Common myeloid progenitor, CD34-positive (primary cell): Measurements from ENCODE around the gene STAB2.

Experiments used
- CTCF ChIA-PET: fragments of 350-600 bp; sonication (Branson Sonifier 250); formaldehyde crosslinking; loops from one replicate; lab custom pipeline; 2021; ENCODE audit warnings: antibody characterized with exemption; lab: Charles Lee
- POLR2A ChIA-PET: fragments of 350-600 bp; sonication (Branson Sonifier 250); formaldehyde crosslinking; loops from one replicate; lab custom pipeline; 2021; ENCODE audit warnings: antibody characterized with exemption; lab: Charles Lee
- DNase-seq, 3 donors: peaks; one replicate each; pipeline versions ENCODE4 v3.0.0 to v3.0.0-alpha.2; 2013
- H3K27ac ChIP-seq, 2 experiments: 1 replicate in 1 of 2; 2 replicates in 1 of 2; pipeline ENCODE4 v1.7.0; 2013; ENCODE audit warnings: inconsistent platforms in 2 of 2, low read length in 2 of 2, mild to moderate bottlenecking in 2 of 2, low read depth in 1 of 2, moderate library complexity in 1 of 2; ENCODE audit not compliant: severe bottlenecking in 2 of 2, insufficient read depth in 1 of 2, poor library complexity in 1 of 2
- H3K27me3 ChIP-seq, 5 experiments: replicated peaks in 2 of 5; 1 replicate in 3 of 5; 2 replicates in 2 of 5; pipeline versions ENCODE4 v1.6.1 to v1.7.0; 2013; ENCODE audit warnings: low read length in 4 of 5, mild to moderate bottlenecking in 2 of 5, moderate library complexity in 2 of 5, inconsistent platforms in 1 of 5; ENCODE audit not compliant: insufficient read depth in 5 of 5, control insufficient read depth in 4 of 5
- H3K36me3 ChIP-seq, 4 experiments: 1 replicate in 2 of 4; 2 replicates in 2 of 4; pipeline versions ENCODE4 v1.6.1 to v1.7.0; 2013; ENCODE audit warnings: low read length in 3 of 4, control low read depth in 1 of 4, mild to moderate bottlenecking in 1 of 4; ENCODE audit not compliant: control insufficient read depth in 4 of 4, insufficient read depth in 4 of 4
- H3K4me1 ChIP-seq, 4 experiments: 1 replicate in 3 of 4; 2 replicates in 1 of 4; pipeline versions ENCODE4 v1.6.1 to v1.7.1; 2013; ENCODE audit warnings: low read length in 3 of 4, mild to moderate bottlenecking in 3 of 4, control low read depth in 1 of 4, inconsistent platforms in 1 of 4, moderate library complexity in 1 of 4; ENCODE audit not compliant: control insufficient read depth in 4 of 4, insufficient read depth in 4 of 4; ENCODE audit errors: control extremely low read depth in 1 of 4
- H3K4me3 ChIP-seq, 7 experiments: 1 replicate in 4 of 7; 2 replicates in 3 of 7; pipeline versions ENCODE4 v1.5.1 to v1.7.0; 2013; ENCODE audit warnings: mild to moderate bottlenecking in 7 of 7, low read length in 6 of 7, moderate library complexity in 6 of 7, inconsistent platforms in 2 of 7, low read depth in 2 of 7, control low read depth in 1 of 7; ENCODE audit not compliant: insufficient read depth in 4 of 7, control insufficient read depth in 1 of 7; ENCODE audit errors: extremely low read depth in 1 of 7
- H3K9me3 ChIP-seq, 5 experiments: 1 replicate in 4 of 5; 2 replicates in 1 of 5; pipeline versions ENCODE4 v1.6.1 to v1.7.1; 2013; ENCODE audit warnings: low read length in 4 of 5, mild to moderate bottlenecking in 2 of 5, inconsistent platforms in 1 of 5, low read depth in 1 of 5, moderate library complexity in 1 of 5; ENCODE audit not compliant: control insufficient read depth in 4 of 5, insufficient read depth in 2 of 5; ENCODE audit errors: control extremely low read depth in 1 of 5
- WGBS: methylation state at CpG from one replicate; pipeline ENCODE4 v1.1.5; 2013; ENCODE audit not compliant: insufficient coverage; 5-methylcytosine and 5-hydroxymethylcytosine counted together

STAB2 gene

DNA sequence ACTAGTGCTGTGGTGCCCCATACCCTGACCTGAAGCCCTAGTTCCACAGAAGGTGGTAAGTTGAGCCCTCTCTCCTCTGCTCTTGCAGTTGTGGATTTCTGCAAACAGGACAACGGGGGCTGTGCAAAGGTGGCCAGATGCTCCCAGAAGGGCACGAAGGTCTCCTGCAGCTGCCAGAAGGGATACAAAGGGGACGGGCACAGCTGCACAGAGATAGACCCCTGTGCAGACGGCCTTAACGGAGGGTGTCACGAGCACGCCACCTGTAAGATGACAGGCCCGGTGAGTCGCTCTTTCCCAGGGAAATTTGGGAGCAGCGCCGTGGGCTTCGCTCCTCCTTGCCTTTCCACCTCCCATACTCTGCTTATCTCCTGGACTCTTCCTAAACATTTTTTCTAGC lies 161.8 kb downstream of the STAB2 start:
- no peak for DNase-seq
- ChIA-PET CTCF (no interaction called here), POLR2A (interaction anchor here (0.6 kb wide), 1 partner anchor 102 kb away, joined by 3 read pairs; no protein-coding TSS in a partner anchor)
- no peaks in the 10 kb centered on the region for H3K36me3 ChIP-seq
- no peaks in the 10 kb centered on the region for H3K4me1 ChIP-seq
- no peak overlapping the region for H3K4me3 ChIP-seq
- no peak overlapping the region for H3K27ac ChIP-seq
- H3K9me3 ChIP-seq: no peaks in the 10 kb centered on the region
- H3K27me3 ChIP-seq: peaks cover 0 to 6% (median 0%) of the 10 kb centered on the region in 5 experiments
- 100% methylated on average over 3 of the region's 12 CpGs for WGBS

DNA sequence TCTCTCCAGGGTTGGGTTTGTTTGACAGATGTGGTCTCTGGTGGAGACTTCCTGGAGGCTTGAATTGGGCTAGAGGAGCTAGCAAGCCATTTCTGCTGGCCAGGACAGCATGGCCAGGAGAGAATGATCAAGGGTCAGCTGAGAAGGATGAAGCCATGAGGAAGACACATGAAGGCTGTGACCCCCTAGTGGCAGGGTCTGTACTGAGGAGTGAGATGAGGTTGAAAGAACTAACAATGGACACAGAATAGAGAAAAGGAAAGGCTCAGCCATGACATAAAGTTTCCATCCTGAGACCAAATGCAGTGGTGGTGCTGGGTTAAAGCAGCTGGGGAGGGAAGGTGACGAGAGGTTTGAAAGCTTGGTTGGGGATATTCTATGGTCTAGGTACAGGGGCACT lies 164.1 kb downstream of the STAB2 start:
- Histone ChIP-seq H3K4me1 (no peaks in the 10 kb centered on the region), H3K36me3 (no peaks in the 10 kb centered on the region), H3K27me3 (peaks cover 0 to 6% (median 0%) of the 10 kb centered on the region in 5 experiments), H3K27ac (no peak overlapping the region), H3K9me3 (no peaks in the 10 kb centered on the region), H3K4me3 (no peak overlapping the region)
- ChIA-PET CTCF (interaction anchor here (1.2 to 1.7 kb wide), 4 partner anchors 9 to 22 kb away, joined by 3 to 6 read pairs (median 4); no protein-coding TSS in a partner anchor), POLR2A (no interaction called here)
- 89% methylated on average over 1 of the region's 1 CpG for WGBS
- DNase-seq: peak in 2 of 3 donors; percentile 4 to 15

DNA sequence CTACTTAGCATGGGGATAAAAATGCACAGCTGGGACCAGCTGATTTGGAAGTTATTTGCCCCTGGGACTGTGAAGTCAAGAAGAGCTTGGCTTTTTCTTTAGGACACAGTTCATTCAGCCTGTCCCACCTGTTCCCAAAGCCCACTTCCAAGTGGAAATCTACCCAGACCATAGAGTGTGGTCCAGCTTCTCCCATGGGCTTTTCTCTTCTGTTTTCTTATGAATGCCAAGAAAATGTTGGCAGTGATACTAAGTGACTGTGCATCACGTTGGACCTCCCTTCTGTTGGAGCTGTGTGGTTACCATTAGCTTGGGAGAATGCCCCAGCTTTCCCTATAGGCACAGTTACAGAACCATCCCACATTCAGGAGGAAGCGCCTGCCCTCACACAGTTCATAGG lies 164.5 kb downstream of the STAB2 start:
- ChIA-PET POLR2A (no interaction called here), CTCF (interaction anchor here (1.2 to 1.7 kb wide), 4 partner anchors 9 to 21 kb away, joined by 3 to 6 read pairs (median 4); no protein-coding TSS in a partner anchor)
- H3K27ac ChIP-seq: no peak overlapping the region
- H3K4me1 ChIP-seq: no peaks in the 10 kb centered on the region
- H3K36me3 ChIP-seq: no peaks in the 10 kb centered on the region
- no peaks in the 10 kb centered on the region for H3K9me3 ChIP-seq
- no peak overlapping the region for H3K4me3 ChIP-seq
- WGBS: 100% methylated on average over 1 of the region's 2 CpGs
- H3K27me3 ChIP-seq: peaks cover 0 to 6% (median 0%) of the 10 kb centered on the region in 5 experiments
- no peak for DNase-seq

DNA sequence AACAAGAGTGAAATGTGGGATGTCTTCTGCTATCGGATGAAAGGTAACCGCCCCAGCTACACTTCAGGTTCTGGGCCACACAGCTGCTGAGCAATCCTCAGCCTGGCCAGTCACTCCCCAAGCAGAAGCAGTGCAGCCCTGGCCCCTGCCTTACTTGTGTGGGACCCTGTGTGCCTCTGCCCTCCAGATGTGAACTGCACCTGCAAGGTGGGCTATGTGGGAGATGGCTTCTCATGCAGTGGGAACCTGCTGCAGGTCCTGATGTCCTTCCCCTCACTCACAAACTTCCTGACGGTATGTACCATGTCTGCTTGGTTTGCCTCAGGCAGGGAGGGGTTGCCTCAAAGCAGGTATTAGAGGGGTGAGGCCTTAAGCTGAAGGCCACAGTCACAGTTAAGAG lies 168.4 kb downstream of the STAB2 start:
- H3K27me3 ChIP-seq: peaks cover 0 to 6% (median 0%) of the 10 kb centered on the region in 5 experiments
- H3K4me1 ChIP-seq: no peaks in the 10 kb centered on the region
- WGBS: 50% methylated on average over 2 of the region's 3 CpGs
- CTCF ChIA-PET: interaction anchor here (1.5 kb wide), 1 partner anchor 8 kb away, joined by 6 read pairs; no protein-coding TSS in a partner anchor
- H3K4me3 ChIP-seq: no peak overlapping the region
- H3K27ac ChIP-seq: no peak overlapping the region
- no peaks in the 10 kb centered on the region for H3K36me3 ChIP-seq
- no peaks in the 10 kb centered on the region for H3K9me3 ChIP-seq
- POLR2A ChIA-PET: no interaction called here
- DNase-seq: no peak

DNA sequence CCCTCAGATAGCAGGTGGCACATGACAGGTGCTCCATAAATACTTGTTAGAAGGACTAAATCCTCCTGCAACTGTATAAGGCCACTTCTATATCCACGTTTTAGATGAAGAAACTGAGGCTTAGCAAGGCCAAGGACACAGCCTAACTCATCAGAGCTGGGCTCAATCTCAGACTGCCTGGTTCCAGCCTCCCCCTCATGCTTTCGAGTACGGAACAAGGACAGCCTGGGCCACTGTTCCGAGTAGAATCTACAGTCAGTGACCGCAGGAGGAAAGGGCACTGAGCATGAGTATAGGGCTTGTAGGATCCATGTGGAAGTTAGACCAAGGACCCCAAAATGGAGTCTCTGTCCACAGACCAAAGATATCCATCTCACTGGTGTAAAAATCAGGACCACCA lies 169.4 kb downstream of the STAB2 start:
- Histone ChIP-seq H3K4me3 (no peak overlapping the region), H3K9me3 (no peaks in the 10 kb centered on the region), H3K27ac (no peak overlapping the region), H3K4me1 (no peaks in the 10 kb centered on the region), H3K36me3 (no peaks in the 10 kb centered on the region), H3K27me3 (peaks cover 0 to 3% (median 0%) of the 10 kb centered on the region in 5 experiments)
- POLR2A ChIA-PET: no interaction called here
- CTCF ChIA-PET: no interaction called here
- no peak for DNase-seq
- 99% methylated on average over 5 of the region's 5 CpGs for WGBS

DNA sequence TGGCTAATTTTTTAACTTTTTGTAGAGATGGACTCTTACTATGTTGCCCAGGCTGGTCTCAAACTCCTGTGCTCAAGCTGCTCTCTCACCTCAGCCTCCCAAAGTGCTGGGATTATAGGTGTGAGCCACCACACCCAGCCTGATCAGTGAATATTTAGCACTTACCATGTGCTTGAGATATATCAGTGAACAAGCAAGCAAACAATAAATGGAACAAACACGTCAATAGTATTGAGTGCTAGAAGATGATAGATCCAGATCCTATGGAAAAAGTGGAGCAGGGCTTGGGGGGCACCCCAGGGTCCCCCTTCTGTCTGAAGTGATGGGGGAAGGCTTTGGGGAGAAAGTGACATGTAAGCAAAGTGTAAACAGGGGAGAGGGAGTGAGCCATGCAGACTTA lies 170.2 kb downstream of the STAB2 start:
- WGBS: 100% methylated on average over 1 of the region's 1 CpG
- Histone ChIP-seq H3K9me3 (no peaks in the 10 kb centered on the region), H3K27me3 (no peaks in the 10 kb centered on the region), H3K4me3 (no peak overlapping the region), H3K27ac (no peak overlapping the region), H3K4me1 (no peaks in the 10 kb centered on the region), H3K36me3 (no peaks in the 10 kb centered on the region)
- CTCF ChIA-PET: no interaction called here
- POLR2A ChIA-PET: no interaction called here
- no peak for DNase-seq

DNA sequence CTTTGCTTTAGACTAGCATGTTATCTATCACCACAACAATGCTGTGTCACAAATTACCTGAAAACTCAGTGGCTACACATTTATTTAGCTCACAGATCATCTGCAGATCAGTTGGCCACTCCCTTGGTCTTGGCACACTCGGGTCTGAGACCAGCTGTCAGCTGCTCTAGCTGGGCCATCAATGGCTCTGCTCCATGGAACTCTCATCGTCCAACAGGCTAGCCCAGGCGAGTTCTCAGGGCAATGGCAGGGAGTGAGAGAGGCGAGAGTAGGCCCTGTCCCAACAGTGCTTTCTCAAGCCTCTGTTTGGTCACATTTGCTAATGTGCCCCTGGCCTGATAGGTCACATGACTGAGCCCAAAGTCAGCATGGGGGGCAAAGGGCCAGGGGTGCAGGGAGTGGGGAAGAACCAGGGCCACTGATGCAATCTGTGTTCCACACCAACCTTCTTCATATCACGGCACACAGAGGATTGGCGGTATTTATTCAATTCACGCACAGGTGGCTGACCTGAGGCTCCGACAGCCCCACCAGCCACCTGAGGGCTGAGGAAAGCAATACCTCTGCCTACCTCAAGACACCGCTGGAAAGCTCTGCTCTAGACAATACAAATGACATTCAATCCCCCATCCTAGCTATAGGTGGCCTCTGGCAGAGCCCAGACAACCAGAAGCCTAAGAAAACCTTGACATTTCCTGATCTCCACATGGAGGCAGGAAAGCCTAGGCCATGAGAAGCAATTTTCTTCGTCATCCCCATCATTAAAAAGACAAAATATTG lies 171.4 kb downstream of the STAB2 start:
- ChIA-PET POLR2A (no interaction called here), CTCF (interaction anchor here (3.8 kb wide), 1 partner anchor 12 kb away, joined by 14 read pairs; no protein-coding TSS in a partner anchor)
- H3K27me3 ChIP-seq: no peaks in the 10 kb centered on the region
- DNase-seq: no peak
- no peaks in the 10 kb centered on the region for H3K9me3 ChIP-seq
- 100% methylated on average over 10 of the region's 10 CpGs for WGBS
- no peaks in the 10 kb centered on the region for H3K36me3 ChIP-seq
- H3K27ac ChIP-seq: no peak overlapping the region
- H3K4me3 ChIP-seq: no peak overlapping the region
- no peaks in the 10 kb centered on the region for H3K4me1 ChIP-seq
